ENCODE data around the gene PAK2.
"Not testable (repeated sequence)": the region's sequence is repeated elsewhere in the genome, so short reads cannot be mapped to it uniquely, and the experiment has no call there.

DNA sequence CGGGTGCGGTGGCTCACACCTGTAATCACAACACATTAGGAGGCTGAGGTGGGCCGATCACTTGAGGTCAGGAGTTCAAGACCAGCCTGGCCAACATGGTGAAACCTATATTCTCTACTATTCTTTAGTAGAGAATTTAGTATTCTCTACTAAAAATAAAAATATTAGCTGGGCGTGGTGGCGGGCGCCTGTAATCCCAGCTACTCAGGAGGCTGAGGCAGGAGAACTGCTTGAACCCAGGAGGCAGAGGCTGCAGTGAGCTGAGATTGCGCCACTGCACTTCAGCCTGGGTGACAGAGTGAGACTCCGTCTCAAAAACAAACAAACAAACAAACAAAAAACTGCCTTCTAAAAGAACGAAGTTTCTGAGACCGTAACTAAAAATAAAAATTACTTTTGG, 3.9 kb downstream of the PAK2 start:
- TF ChIP-seq POLR2A (IDR thresholded peaks at IDR 0.05); POLR2AphosphoS5 (IDR thresholded peaks at IDR 0.05; ENCODE audit: insufficient read depth in 1 of 2, low read depth in 1 of 2); CTCF (IDR thresholded peaks at IDR 0.05): not testable (repeated sequence)

Data from vagina (tissue), 2 donors.